GM18519 (cell line): ENCODE results near the gene HDAC9.

Source experiments
- ATAC-seq: cut with Tn5 transposase; IDR thresholded peaks from one replicate; pipeline ENCODE4 v1.9.1; 2021; ENCODE audit warnings: mild to moderate bottlenecking, moderate library complexity; ENCODE audit not compliant: unreplicated experiment, low FRiP score

HDAC9 gene

DNA sequence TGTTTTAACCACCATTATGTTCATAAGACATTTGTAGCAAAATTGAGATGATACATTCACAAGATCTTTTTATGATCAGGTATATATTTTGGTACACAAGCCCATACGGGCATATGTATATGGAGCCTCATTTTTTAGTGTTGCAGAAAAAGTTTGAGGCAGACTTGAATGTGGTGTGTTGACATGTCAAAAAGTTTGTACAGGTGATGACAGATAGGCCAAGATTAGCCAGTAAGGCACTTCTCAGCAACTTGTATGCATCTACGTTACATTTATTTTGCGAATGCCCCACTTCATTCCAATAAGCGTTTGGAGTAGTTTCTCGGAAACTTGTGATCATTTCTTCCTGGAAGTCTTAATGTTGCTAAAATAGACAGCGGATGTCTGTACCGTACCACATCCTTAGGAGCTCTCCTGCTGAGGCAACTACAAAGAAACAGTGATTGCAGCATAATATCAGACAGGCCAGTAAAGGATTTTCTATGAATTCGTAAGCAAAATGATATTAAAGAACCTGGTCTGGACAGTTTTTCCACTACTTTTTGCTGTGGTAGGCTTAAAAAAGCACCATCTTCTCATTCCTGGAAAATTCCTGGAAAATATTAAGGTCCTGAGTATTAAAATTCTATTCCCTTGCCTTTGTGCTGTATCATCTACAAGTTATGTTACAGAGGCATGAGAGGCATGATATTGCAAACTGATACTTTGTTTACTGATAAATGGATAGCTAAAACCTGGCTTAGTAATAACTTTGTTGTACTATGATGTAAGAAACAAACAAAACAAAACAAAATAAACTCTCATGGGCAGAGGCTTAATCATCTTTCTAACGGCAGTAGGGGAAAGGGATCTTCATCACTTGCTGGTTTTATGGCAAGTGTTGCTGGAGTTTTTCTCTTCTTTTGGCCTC is 153.6 kb downstream of the HDAC9 start:
- no peak for ATAC-seq

DNA sequence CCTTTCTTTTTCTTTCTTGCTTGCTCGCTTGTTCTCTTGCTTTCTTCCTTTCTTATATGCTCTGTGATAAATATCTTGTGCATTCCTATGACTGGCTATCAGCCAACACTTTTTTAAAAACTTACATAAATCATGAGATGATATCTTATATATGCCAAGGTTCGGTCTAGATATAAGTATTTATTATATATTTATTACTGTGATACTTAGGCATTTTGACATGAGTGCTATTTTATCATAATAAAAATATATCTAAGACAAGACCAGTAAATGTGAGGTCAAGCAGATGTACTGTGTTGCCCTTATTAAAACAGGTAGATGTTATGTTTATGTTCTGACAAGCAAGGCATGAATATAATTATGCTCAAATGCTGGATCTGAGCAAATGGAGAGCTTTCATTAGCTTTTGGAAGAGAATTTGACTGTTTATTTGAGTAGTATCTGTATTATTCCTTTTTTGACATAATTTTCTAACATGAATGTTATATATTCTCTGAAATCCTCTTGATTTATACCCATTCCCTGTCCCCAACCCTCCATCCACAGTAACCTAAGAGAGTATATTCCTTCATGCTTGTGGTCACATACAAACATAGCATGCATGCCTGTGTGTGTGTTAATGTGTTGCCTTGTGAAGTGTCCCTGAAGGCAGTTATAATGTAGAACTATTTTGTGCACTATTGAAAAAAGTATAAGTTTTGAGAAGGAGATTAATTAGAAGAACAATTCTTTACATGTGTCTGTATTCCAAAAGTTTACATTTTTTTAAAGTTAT is 158.0 kb downstream of the HDAC9 start:
- ATAC-seq, result no peak

DNA sequence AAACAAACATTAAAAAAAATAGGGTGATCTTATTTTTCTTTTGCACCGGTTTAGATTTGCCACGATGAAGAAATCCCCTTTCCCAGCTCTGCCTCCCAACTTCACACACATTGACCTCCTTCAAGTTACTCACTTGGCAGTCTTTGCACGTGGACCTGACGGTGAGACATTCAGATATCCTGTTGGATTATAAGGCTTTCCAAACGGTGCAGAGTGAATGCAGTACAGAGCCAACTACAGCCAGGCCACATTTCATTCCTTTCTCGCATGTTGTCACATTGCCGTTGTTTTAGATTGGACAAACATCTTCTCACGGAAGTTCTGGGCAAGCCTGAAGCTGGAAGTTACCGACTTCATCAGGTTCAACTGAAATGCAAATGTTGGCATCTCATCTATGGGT is 159.2 kb downstream of the HDAC9 start:
- no peak for ATAC-seq

DNA sequence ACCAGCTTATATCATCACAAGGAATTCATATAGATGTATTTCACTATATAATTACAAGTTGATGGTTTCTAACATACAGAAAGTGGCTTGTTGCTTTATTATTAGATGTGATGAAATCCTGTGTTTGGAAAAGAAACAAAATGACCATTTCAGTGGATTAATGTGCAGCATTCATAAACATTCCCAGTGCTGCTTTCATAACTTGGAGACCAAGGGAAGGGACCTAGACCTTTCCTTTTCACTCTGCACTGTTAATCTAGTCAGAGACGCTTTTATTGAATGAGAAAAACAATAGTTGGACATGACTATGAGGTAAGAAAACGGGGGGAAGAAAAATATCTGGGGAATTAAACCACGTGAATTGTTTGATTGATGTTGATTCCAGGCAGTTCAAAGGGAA is 160.0 kb downstream of the HDAC9 start:
- ATAC-seq, result no peak

DNA sequence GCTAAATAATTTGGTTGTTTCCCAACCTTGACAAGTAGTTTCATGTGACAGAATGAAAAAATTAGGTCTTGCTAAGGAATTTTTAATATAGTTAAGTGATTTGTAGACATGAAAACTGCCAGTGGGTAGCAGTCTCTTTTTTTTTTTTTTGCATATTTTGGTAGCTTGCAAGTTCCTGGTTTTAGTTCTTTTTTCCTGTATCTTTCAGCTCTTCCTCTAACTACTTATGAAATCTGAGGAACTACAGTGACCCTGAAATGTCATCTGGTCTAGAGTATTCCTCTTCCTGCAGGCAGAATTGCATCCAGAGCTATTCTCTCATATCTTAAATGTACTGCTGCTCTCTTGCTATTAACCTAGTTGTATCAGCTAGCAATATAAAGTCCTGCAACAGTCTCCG is 160.4 kb downstream of the HDAC9 start:
- no peak for ATAC-seq

DNA sequence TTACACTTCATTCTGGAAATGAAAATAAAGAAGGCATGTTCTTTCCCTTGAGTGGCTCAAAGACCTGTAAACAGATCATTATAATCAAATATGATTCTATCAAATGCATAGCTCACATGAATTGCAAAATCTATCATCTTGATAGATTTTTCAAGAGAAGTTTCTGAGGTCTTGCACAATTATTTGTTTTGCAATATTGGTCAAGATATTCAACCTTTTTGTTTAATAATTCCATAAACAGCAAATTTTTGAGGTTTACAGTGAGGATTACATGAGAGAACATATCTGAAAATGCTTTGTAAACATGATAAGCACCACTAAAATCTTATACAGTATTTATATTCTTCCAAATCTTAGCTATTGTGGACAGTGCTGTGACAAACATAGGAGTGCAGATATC is 160.8 kb downstream of the HDAC9 start:
- ATAC-seq, result no peak

DNA sequence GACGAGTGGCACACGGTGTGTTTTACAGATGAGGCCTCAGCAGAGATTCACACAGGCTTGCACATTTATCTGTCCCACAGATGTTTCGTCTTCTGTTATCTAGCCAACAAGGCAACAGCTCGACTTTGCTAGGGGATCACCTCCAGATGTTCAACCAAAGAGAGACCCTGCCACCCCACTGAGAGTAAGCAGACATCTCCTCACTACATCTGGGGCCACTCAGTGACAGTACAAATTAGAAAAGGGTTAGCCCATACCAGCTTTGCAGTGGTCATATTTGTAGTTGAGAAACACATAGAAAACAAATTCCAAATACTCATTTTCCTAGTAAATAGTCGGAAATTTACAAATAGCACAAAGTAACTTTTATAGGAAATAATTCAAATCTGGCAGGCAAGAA is 164.2 kb downstream of the HDAC9 start:
- no peak for ATAC-seq

DNA sequence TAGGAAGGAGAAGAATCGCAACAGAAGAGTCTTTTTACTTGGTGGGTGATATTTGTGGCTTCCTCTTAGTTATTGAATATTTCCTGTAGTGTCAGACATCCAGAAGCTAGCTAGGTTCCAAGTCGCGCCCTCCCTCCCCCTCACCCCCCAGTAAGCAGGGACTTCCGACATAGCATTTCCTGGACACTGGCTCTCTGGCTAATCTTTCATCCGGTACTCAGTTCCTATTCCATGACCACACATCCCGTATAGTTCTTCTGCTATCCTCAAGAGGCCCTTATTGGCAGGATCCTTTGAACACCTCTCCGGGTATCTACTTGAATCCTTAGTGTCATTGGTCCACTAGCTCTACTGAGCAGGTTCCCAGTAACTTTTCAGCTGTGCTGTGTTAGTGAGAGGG is 167.8 kb downstream of the HDAC9 start:
- no peak for ATAC-seq

DNA sequence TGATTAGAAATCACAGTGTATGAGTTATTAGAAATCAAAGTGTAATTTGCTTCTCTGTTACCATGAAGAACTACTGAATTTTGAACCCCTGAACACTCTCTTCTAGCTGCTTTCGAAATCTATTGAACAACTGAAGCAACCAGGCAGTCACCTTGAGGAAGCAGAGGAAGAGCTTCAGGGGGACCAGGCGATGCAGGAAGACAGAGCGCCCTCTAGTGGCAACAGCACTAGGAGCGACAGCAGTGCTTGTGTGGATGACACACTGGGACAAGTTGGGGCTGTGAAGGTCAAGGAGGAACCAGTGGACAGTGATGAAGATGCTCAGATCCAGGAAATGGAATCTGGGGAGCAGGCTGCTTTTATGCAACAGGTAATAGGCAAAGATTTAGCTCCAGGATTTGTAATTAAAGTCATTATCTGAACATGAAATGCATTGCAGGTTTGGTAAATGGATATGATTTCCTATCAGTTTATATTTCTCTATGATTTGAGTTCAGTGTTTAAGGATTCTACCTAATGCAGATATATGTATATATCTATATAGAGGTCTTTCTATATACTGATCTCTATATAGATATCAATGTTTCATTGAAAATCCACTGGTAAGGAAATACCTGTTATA is 170.7 kb downstream of the HDAC9 start:
- peak; percentile 98 for ATAC-seq

DNA sequence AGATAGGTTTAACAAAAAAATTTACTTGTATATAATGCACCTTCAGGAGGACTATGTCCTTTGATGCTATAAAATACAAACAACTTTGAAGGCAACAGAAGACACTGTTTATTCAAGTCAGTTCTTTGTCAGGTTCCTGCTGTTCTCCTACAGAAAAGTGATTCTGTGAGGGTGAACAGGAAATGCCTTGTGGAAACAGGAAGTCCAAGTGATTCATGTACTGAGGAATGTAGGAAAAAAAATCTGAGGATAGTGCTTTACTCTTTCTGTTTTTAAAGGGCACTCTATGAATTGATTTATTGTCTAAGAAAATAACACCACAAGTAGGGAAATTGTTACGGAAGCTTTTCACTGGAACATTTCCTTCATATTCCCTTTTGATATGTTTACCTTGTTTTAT is 171.9 kb downstream of the HDAC9 start:
- ATAC-seq, result no peak

DNA sequence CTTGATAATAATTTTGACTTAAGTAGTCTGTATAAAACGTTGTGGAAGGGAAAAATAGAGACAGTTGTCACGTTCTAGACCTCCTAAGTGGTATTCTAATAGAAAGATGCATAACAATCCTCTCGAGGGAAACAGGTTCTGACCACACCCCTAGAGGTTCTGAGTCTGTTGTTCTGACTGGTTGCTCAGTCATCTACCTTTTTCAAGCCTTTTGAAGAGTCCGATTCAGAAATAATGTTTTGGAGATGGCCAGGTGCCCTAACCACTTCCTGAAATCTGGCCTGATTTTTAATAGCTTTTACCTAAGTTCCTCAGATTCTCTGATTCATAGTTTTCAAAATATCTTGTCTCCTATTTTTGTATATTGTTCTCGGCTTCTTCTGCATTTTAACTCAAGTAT is 175.6 kb downstream of the HDAC9 start:
- no peak for ATAC-seq

DNA sequence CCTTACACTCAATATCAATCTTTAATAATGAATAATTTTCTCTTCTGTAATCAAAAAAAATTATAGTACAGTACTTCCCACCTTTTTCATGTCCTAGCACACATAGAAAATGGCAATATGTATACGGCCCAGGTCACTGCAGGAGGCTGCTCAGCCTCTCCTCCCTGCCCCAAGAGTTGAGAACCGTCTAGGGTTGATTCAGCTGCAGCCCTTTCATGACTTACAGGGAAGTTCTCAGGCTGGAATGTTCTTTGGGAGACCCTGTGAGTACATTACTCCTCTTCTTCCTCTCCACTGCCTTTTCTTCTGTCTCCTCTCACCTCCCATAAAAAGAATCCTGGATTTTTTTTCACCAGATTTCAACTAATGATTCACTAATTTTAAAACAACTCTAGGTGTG is 180.0 kb downstream of the HDAC9 start:
- no peak for ATAC-seq

DNA sequence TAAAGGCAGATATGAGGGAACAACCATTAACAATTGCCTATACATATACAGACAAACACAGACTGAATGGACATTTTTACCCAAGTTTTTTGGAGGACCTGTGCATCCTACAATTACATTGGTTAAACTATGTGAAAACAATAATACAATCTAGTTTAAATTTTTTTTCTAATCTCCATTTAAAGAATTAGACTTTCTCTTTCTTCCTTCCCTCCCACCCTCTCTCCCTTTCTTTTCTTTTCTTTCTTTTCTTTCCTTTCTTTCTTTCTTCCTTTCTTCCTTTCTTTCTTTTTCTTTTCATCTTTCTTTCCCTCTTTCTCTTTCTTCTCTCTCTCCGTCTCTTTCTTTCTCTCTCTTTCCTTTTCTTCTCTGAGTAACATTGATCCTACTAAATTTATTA is 183.7 kb downstream of the HDAC9 start:
- ATAC-seq, result no peak

DNA sequence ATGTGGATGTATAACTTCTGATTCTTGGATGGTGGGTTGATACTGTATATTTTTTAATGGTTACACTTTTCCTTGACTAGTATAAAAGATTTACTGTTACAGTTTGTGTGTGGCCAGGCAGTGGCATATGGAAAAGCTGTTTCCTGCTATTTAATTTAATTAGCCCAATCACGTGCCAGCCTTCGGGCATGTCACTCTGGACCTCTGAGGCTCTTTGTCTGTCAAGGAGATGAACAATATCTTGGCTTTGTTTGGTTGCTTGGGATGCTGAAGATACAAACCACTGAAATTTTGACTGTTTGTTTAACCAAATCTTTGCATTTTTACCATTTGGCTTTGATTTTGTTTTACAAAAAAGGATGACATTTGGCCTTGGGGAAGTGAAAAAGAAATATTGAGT is 185.0 kb downstream of the HDAC9 start:
- ATAC-seq, result no peak

DNA sequence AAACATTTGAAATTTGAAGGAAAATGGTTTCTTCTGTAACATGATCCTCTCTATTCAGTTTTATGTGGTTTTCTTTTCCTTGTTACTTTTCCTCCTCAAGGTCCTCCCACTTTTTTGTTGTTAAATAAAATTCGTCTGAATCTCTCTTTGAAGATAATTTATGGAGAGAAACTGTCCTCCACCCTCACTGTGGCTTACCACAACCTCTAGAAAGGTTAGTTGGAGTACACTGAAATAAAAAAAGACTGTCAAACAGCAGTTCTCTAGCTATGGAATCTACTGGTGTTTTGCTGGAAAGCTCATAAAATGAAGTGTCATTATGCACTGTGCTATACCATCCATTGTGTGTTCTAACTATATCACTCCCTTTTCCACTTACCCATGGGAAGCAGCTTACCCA is 189.4 kb downstream of the HDAC9 start:
- ATAC-seq, result no peak

DNA sequence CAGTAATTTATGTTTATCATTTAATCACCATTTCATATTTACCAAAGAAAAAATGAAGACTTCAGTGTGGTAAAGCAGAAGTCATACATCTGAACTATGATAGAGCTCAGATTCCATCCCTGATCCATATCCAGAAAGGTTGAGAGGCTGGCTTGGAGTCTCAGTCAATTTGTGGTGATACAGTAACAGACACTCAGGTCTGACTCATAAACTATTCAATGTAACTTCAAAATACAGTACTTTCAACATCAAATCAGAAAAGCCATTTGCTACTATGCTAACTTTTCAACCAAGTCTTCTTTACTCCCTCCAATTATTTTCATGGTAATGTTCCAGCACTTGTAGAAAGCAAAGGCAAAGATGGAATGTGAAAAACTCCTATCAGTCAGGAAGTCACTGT is 190.4 kb downstream of the HDAC9 start:
- no peak for ATAC-seq

DNA sequence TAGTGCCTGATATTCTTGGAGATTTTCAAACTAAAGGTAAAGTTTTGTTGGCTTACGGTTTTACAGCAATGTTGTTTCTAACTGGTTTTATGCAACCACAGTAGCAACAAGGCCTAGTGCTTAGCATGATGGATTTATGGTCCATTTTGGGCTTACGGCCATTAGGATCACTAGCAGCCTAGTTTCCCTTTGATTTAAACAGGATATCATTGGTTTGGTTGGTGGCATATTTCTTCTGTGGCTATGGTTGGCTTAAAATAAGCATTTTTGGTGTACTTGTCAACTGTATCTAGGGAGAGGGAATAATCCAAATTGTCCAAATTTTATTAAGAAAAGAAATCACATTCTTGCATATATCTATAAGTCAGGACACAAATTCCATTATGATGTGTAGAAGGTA is 194.0 kb downstream of the HDAC9 start:
- no peak for ATAC-seq

DNA sequence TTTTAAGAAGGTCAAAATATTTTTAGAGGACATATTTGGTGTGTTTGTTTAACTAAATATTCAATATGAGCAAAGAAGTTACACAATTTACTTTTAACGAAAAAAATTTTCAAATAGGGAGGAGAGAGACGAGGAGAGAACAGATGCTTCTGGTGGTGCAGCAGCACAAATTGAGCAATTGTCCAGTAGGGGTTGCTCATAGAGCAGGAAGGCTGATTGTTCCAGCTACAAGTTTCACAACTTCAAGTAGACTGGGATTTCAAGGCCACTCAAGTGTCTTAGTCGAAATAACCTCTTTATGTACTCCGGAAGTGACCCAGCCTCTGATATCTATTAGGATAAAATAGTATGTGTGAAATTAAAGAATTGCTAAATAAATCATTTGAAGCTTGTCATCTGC is 197.9 kb downstream of the HDAC9 start:
- ATAC-seq, result peak; percentile 53

DNA sequence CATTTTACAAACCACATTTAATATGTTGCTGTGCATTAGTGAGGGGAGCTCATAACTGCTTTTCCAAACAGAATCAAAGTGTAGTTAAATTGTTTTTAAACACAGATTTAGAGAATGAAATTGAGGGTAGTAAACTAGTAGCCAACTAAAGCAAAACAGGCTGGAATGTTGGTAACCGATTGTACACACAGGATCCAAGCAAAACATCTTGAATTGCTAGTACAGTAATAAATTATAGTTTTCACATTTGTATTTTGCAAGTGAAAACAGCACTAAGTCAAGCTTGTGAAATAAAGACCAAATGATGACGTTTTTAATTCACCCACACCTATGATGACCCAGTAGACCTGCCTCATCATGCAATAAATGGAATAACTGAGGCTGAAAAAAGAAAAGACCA is 198.3 kb downstream of the HDAC9 start:
- ATAC-seq, result no peak

DNA sequence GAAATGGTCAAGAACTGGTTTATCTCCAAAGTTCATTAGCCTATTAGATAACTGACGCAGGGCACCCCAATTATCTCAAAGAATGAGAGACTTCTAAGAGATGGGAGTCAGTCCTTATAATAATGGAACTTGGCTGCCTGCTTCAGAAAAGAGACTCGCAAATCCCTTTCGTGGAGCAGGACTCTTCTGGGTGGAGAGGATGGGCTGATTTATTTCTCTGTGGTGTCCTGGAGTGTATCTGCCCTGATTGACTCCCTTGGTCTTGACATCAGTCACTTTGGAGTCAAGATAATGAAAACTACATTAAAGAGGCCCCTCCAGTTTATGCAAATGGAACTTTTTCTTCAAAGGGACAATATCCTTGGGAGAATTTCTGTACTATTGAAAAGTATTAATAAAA is 198.9 kb downstream of the HDAC9 start:
- no peak for ATAC-seq

DNA sequence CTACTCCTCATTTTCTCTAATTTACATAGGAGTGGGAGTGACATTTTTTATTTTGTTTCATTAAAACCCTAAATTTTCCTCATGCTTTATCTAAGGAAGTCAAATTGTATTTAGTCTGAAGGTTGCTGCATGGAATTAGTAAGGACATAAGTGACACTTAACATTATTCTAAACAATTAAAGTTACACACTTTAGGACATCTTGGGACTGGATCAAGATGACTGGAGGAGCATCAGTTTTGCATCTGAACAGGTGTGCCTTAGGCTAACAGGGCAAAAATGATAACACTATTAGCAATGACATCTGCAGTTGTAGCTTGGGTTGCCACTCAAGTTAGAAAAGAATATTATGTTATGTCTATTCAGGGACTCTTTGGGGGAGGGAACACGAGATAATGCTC is 199.4 kb downstream of the HDAC9 start:
- no peak for ATAC-seq
